WTC11 (cell line): ENCODE results near the gene ZNF185. TPM values are rescaled to one million over a fixed set of nuclear protein-coding genes. Genes with fewer than 3 reads are reported as not detected.

Experiments
- ATAC-seq: fragments of 200-7000 bp; cut with Tn5 transposase; 2 replicates; pipeline ENCODE4 v1.10.0; 2021; ENCODE audit warnings: mild to moderate bottlenecking, moderate library complexity
- CTCF ChIA-PET: fragments of 300-600 bp; sonication (Branson Sonifier 250); formaldehyde crosslinking; loops from one replicate; lab custom pipeline; 2021; ENCODE audit warnings: antibody characterized with exemption; lab: Charles Lee
- POLR2A ChIA-PET: fragments of 350-600 bp; sonication (Branson Sonifier 250); formaldehyde crosslinking; loops from one replicate; lab custom pipeline; 2021; ENCODE audit warnings: antibody characterized with exemption; lab: Charles Lee
- DNase-seq: peaks from one replicate; pipeline ENCODE4 v3.0.0; 2021; ENCODE audit warnings: low spot score
- H3K27ac Mint-ChIP-seq: 2 replicates; pipeline ENCODE4 v1.8.0; 2021; ENCODE audit warnings: mixed read lengths
- H3K27me3 Mint-ChIP-seq: 2 replicates; pipeline ENCODE4 v1.8.0; 2021; ENCODE audit warnings: low read depth, mild to moderate bottlenecking, moderate library complexity, mixed read lengths
- H3K36me3 Mint-ChIP-seq: 2 replicates; pipeline ENCODE4 v1.8.0; 2021; ENCODE audit warnings: mixed read lengths
- H3K4me1 Mint-ChIP-seq: 2 replicates; pipeline ENCODE4 v1.8.0; 2022; ENCODE audit warnings: mixed read lengths
- H3K4me3 Mint-ChIP-seq: 2 replicates; pipeline ENCODE4 v1.8.0; 2021; ENCODE audit warnings: mild to moderate bottlenecking, moderate library complexity, mixed read lengths
- H3K9me3 Mint-ChIP-seq: 2 replicates; pipeline ENCODE4 v1.8.0; 2021; ENCODE audit warnings: mixed read lengths
- ATF3 ChIP-seq: sonication (generic); formaldehyde crosslinking; conservative IDR thresholded peaks from 2 replicates; pipeline ENCODE4 v1.8.1; 2022; ENCODE audit warnings: mild to moderate bottlenecking, missing genetic modification reagents
- CREM ChIP-seq: sonication (generic); formaldehyde crosslinking; IDR thresholded peaks from 2 replicates; pipeline ENCODE4 v1.8.1; 2022; ENCODE audit warnings: mild to moderate bottlenecking, missing genetic modification reagents, moderate library complexity
- E2F4 ChIP-seq: sonication (generic); formaldehyde crosslinking; IDR thresholded peaks from 2 replicates; pipeline ENCODE4 v1.8.1; 2022; ENCODE audit warnings: low read depth, mild to moderate bottlenecking, moderate library complexity, missing genetic modification reagents, borderline replicate concordance
- ETV6 ChIP-seq: sonication (generic); formaldehyde crosslinking; IDR thresholded peaks from 2 replicates; pipeline ENCODE4 v1.8.1; 2022; ENCODE audit warnings: mild to moderate bottlenecking, missing genetic modification reagents
- FOXP4 ChIP-seq: sonication (generic); formaldehyde crosslinking; IDR thresholded peaks from 2 replicates; pipeline ENCODE4 v1.8.0; 2022; ENCODE audit warnings: mild to moderate bottlenecking, missing genetic modification reagents
- MYBL2 ChIP-seq: sonication (generic); formaldehyde crosslinking; IDR thresholded peaks from 2 replicates; pipeline ENCODE4 v1.8.1; 2023; ENCODE audit warnings: mild to moderate bottlenecking, moderate library complexity, missing genetic modification reagents
- NFE2L1 ChIP-seq: sonication (generic); formaldehyde crosslinking; IDR thresholded peaks from 2 replicates; pipeline ENCODE4 v1.8.1; 2023; ENCODE audit warnings: missing genetic modification reagents
- NFYB ChIP-seq: sonication (generic); formaldehyde crosslinking; conservative IDR thresholded peaks from 2 replicates; pipeline ENCODE4 v1.8.0; 2022; ENCODE audit warnings: low read depth, missing genetic modification reagents
- NR2C2 ChIP-seq: sonication (generic); formaldehyde crosslinking; IDR thresholded peaks from 2 replicates; pipeline ENCODE4 v1.8.0; 2022; ENCODE audit warnings: mild to moderate bottlenecking, missing genetic modification reagents
- PREB ChIP-seq: sonication (generic); formaldehyde crosslinking; IDR thresholded peaks from 2 replicates; pipeline ENCODE4 v1.8.1; 2022; ENCODE audit warnings: mild to moderate bottlenecking, missing genetic modification reagents, moderate library complexity, borderline replicate concordance
- SMAD3 ChIP-seq: sonication (generic); formaldehyde crosslinking; IDR thresholded peaks from 2 replicates; pipeline ENCODE4 v1.8.0; 2022; ENCODE audit warnings: missing genetic modification reagents, mild to moderate bottlenecking, borderline replicate concordance
- SMAD4 ChIP-seq: sonication (generic); formaldehyde crosslinking; IDR thresholded peaks from 2 replicates; pipeline ENCODE4 v1.8.0; 2022; ENCODE audit warnings: mild to moderate bottlenecking, missing genetic modification reagents
- SP1 ChIP-seq: sonication (generic); formaldehyde crosslinking; conservative IDR thresholded peaks from 2 replicates; pipeline ENCODE4 v1.8.1; 2022; ENCODE audit warnings: missing genetic modification reagents
- STAT6 ChIP-seq: sonication (generic); formaldehyde crosslinking; conservative IDR thresholded peaks from 2 replicates; pipeline ENCODE4 v1.8.1; 2023; ENCODE audit warnings: mild to moderate bottlenecking, low read depth, missing genetic modification reagents, moderate library complexity
- ZNF281 ChIP-seq: sonication (generic); formaldehyde crosslinking; IDR thresholded peaks from 2 replicates; pipeline ENCODE4 v1.8.0; 2023; ENCODE audit warnings: mild to moderate bottlenecking, missing genetic modification reagents
- ZNF416 ChIP-seq: fragments of 250-450 bp; sonication (Bioruptor Pico); IDR thresholded peaks from 2 replicates; pipeline ENCODE4 v1.9.0; 2021; ENCODE audit warnings: mild to moderate bottlenecking, inconsistent platforms
- ZNF425 ChIP-seq: fragments of 250-450 bp; sonication (Bioruptor Pico); conservative IDR thresholded peaks from 2 replicates; pipeline ENCODE4 v1.9.0; 2021; ENCODE audit warnings: mild to moderate bottlenecking
- ZNF671 ChIP-seq: fragments of 250-450 bp; sonication (Bioruptor Pico); IDR thresholded peaks from 2 replicates; pipeline ENCODE4 v1.8.0; 2021; ENCODE audit warnings: mild to moderate bottlenecking
- ZSCAN18 ChIP-seq: fragments of 250-450 bp; sonication (Bioruptor Pico); IDR thresholded peaks from 2 replicates; pipeline ENCODE4 v2.1.2; 2022; ENCODE audit warnings: mild to moderate bottlenecking, moderate library complexity
- total RNA-seq: library from RNA; stranded (reverse); gene quantifications from 3 replicates; pipeline ENCODE4 v1.2.3, GENCODE V29; 2021

ZNF185 gene
- total RNA-seq, 1 experiment from 2014 or later = 8.2 TPM

- TF ChIP-seq FOXP4 (CRISPR knock-in tag) (no peak), ZNF425 (CRISPR knock-in tag) (no peak), E2F4 (CRISPR knock-in tag) (no peak)
- TF ChIP-seq, all 79 proteins: peak for 0
Measured at GRCh38 chrX:152866386-152866785, 31.5 kb upstream of the ZNF185 start (continued).

- DNase-seq (no peak), ATAC-seq (peak; percentile 66)
- Mint-ChIP-seq H3K27ac (no peak overlapping the region), H3K4me1 (peaks cover 8% of the 10 kb centered on the region; the same call in 1 of the 2 replicates), H3K36me3 (peaks cover 19% of the 10 kb centered on the region), H3K27me3 (peaks cover 5% of the 10 kb centered on the region; the same call in 1 of the 2 replicates), H3K9me3 (no peaks in the 10 kb centered on the region), H3K4me3 (no peak overlapping the region)
- TF ChIP-seq ZNF416 (CRISPR knock-in tag) (no peak), ZNF281 (no peak), ATF3 (CRISPR knock-in tag) (no peak), ZNF671 (CRISPR knock-in tag) (no peak), NR2C2 (CRISPR knock-in tag) (no peak), CREM (CRISPR knock-in tag) (no peak), STAT6 (CRISPR knock-in tag) (no peak), NFYB (CRISPR knock-in tag) (no peak)
- POLR2A ChIA-PET = no interaction called here
- CTCF ChIA-PET = interaction anchor here (1.3 to 3.0 kb wide), 4 partner anchors 14 to 56 kb away, joined by 4 to 11 read pairs (median 5); no protein-coding TSS in a partner anchor
Measured at GRCh38 chrX:152869972-152870371, 27.9 kb upstream of the ZNF185 start.

- Mint-ChIP-seq H3K27me3 (peaks cover 13% of the 10 kb centered on the region), H3K27ac (no peak overlapping the region)
- no peak for TF ChIP-seq PREB (CRISPR knock-in tag)
- no peak for TF ChIP-seq SP1 (CRISPR knock-in tag)
- TF ChIP-seq MYBL2 = no peak
- no peak for TF ChIP-seq NFE2L1 (CRISPR knock-in tag)
- TF ChIP-seq ETV6 (CRISPR knock-in tag) = no peak
- no peak for TF ChIP-seq SMAD3 (CRISPR knock-in tag)
- no peak for TF ChIP-seq NR2C2 (CRISPR knock-in tag)
- no peak for TF ChIP-seq ZSCAN18 (CRISPR knock-in tag)
- TF ChIP-seq SMAD4 (CRISPR knock-in tag) = no peak
Measured at GRCh38 chrX:152871260-152871659, 26.6 kb upstream of the ZNF185 start.

More at GRCh38 chrX:152871260-152871659, 26.6 kb upstream of the ZNF185 start:
- ATAC-seq = no peak; the same call in 1 of the 2 replicates
- peaks cover 19% of the 10 kb centered on the region for H3K36me3 Mint-ChIP-seq
- no peak for DNase-seq
- H3K4me1 Mint-ChIP-seq = peaks cover 8% of the 10 kb centered on the region; the same call in 1 of the 2 replicates
- no peaks in the 10 kb centered on the region for H3K9me3 Mint-ChIP-seq
- CTCF ChIA-PET = interaction anchor here (1.4 to 3.0 kb wide), 3 partner anchors 12 to 55 kb away, joined by 3 to 11 read pairs (median 5); no protein-coding TSS in a partner anchor
- POLR2A ChIA-PET = no interaction called here
- H3K4me3 Mint-ChIP-seq = no peak overlapping the region
